Activated naive CD4-positive, alpha-beta T cell treated with anti-CD3 and anti-CD28 coated beads, Interleukin-2, amount 50 U/mL, for 72 hours (primary cell): ENCODE results near the gene TEAD2. TPM values are rescaled to one million over a fixed set of nuclear protein-coding genes. Genes with fewer than 3 reads are reported as not detected.
A peak's percentile ranks its signal among the peaks of the same experiment; 100 is the strongest.
"Not testable (repeated sequence)": the region's sequence is repeated elsewhere in the genome, so short reads cannot be mapped to it uniquely, and the experiment has no call there.

ENCODE experiments used
- ATAC-seq, 2 donors: fragments of 150-1000 bp; cut with Tn5 transposase; 2 replicates each; pipeline ENCODE4 v1.10.0; 2021; ENCODE audit warnings: mild to moderate bottlenecking in 2 of 2, moderate library complexity in 2 of 2
- DNase-seq, 2 donors: peaks; one replicate each; pipeline ENCODE4 v3.0.0; 2021 to 2022; ENCODE audit warnings: low spot score in 2 of 2
- H3K27ac Mint-ChIP-seq, 2 donors: one replicate each; pipeline ENCODE4 v1.8.0; 2022; ENCODE audit warnings: mild to moderate bottlenecking in 2 of 2, mixed read lengths in 2 of 2
- H3K36me3 Mint-ChIP-seq, 2 donors: one replicate each; pipeline ENCODE4 v1.8.0; 2022; ENCODE audit warnings: mixed read lengths in 2 of 2
- H3K9me3 Mint-ChIP-seq, 2 donors: one replicate each; pipeline ENCODE4 v1.8.0; 2022; ENCODE audit warnings: mixed read lengths in 2 of 2
- total RNA-seq, 2 donors: library from RNA; stranded (reverse); gene quantifications; one replicate each; pipeline ENCODE4 v1.2.3, GENCODE V29; 2022

The TEAD2 gene
- total RNA-seq, 2 donors from 2014 or later = 0.32 TPM; not detected in 1

DNA sequence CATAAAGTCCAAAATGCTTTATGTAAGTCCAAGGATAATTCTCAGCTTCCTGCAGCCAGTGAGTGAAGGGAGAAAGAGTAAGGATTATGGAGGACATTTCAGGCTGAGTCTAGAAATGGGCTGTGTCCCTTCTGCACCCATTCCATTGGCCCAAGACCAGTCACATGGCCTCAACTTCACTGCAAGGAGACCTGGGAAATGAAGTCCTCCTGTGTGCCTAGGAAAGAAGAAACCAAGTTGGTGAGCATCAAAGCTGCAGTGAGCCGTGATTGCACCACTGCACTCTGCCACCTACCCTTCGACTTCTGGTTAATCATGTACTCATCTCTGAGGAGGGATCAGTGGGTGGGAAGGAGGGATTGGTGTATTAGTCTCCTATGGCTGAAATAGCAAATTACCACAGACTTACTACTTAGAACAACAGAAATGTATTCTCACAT lies 30.6 kb downstream of the TEAD2 start:
- ATAC-seq (peak; percentile 73 to 81), DNase-seq (peak in 1 of 2 donors; percentile 47)
- H3K36me3 Mint-ChIP-seq = peaks cover 13 to 22% of the 10 kb centered on the region in 2 donors
- peak overlapping the region in 1 of 2 donors; percentile 99 for H3K27ac Mint-ChIP-seq
- H3K9me3 Mint-ChIP-seq = peaks cover 0 to 3% of the 10 kb centered on the region in 2 donors

DNA sequence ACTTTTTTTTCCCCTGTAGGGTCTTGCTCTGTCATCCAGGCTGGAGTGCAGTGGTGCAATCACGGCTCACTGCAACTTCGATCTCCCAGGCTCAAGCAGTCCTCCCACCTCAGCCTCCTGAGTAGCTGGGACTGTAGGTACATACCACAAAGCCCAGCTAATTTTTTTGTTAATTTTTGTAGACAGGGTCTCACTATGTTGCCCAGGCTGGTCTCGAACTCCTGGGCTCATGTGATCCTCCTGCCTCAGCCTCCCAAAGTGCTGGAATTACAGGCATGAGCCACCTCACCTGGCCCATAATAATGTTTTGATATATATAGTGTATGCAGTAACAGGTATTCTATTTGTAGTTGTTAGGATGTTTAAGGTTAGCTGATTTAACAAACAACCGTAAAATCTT lies 31.0 kb downstream of the TEAD2 start:
- not testable (repeated sequence) for H3K9me3 Mint-ChIP-seq, DNase-seq, ATAC-seq
- H3K27ac Mint-ChIP-seq = peak overlapping the region in 1 of 2 donors; percentile 99
- peaks cover 13 to 17% of the 10 kb centered on the region in 2 donors for H3K36me3 Mint-ChIP-seq

DNA sequence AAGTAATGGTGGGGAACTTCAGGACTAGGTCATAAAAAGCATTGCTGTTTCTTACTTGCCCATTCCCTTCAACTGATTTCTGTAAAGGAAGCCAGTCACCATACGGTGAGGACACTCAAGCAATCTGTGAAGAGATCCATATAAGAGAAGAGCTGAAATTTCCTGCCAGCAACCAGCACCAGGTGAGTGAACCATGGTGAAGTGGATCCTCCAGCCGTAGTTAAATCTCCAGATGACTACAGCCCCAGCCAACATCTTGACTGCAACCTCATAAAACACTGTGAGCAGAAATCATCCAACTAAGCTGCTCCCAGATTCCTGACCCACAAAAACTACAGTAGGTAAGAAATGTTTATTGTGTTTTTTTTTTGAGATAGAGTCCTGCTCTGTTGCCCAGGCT lies 33.5 kb downstream of the TEAD2 start:
- DNase-seq (no peak), ATAC-seq (no peak)
- peaks cover 0 to 3% of the 10 kb centered on the region in 2 donors for H3K9me3 Mint-ChIP-seq
- H3K27ac Mint-ChIP-seq = peak overlapping the region in 1 of 2 donors; percentile 79
- peaks cover 5 to 10% of the 10 kb centered on the region in 2 donors for H3K36me3 Mint-ChIP-seq

DNA sequence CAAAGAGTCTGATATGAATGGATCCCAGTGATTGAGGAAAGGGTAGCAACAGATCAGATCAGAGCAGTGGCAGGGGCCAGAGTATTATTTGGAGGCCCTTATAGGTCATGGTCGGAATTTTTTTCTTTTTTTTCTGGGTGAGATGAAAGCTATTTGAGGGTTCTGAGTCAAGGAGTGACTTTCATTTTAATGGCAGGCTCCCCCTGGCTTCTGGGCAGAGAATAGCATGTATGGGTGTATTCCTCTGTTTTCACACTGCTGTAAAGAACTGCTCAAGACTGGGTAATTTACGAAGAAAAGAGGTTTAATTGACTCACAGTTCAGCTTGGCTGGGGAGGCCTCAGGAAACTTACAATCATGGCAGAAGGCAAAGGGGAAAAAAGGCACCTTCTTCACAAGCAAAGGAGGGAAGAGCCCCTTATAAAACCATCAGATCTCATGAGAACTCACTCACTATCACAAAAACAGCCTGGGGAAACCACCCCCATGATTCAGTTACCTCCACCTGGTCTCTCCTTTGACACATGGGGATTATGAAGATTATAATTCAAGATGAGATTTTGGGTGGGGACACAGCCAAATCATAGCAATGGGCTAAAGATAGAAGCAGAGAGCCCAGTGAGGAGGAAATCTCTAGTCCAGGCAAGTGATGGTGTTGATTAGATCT lies 34.2 kb downstream of the TEAD2 start:
- ATAC-seq (peak; percentile 36 to 58), DNase-seq (peak in 1 of 2 donors; percentile 53)
- peak overlapping the region in 1 of 2 donors; percentile 79 for H3K27ac Mint-ChIP-seq
- peaks cover 0 to 3% of the 10 kb centered on the region in 2 donors for H3K9me3 Mint-ChIP-seq
- peaks cover 5 to 10% of the 10 kb centered on the region in 2 donors for H3K36me3 Mint-ChIP-seq

DNA sequence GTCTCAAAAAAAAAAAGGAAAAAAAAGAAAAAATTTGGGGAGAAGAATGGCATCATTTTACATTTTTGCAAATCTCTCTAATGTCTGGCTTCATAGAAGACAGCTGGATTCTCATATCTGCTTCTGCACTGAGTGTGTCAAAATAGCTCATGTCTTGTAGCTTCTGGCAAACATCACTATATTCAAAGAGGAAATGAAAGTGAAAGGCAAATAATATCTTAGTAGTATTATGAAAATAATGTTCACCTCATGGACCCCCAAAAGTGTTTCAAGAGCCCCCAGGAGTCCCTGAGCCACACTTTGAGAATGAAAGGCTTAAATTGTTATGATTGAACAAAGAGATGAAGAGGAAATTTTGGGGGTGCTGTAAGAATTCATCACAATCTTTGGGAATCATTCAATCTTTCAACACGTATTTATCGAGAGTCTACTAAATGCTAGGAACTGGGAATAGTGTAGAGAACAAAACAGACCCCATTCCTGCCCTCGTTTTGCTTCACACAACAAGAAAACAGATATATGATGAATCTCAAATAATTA lies 36.0 kb downstream of the TEAD2 start:
- no peak overlapping the region for H3K27ac Mint-ChIP-seq
- ATAC-seq (no peak), DNase-seq (no peak)
- peaks cover 0 to 3% of the 10 kb centered on the region in 2 donors for H3K9me3 Mint-ChIP-seq
- H3K36me3 Mint-ChIP-seq = peaks cover 5 to 10% of the 10 kb centered on the region in 2 donors

DNA sequence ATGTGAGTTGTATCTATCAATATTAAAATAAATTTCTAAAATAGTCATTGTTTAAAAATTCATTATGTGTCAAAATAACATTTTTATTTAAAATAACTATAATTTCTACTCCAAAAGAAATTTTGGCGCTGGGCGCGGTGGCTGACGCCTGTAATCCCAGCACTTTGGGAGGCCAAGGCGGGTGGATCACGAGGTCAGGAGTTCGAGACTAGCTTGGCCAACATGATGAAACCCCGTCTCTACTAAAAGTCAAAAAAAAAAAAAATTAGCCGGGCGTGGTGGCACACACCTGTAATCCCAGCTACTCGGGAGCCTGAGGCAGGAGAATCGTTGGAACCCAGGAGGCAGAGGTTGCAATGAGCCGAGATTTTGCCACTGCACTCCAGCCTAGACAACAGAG lies 36.5 kb downstream of the TEAD2 start:
- not testable (repeated sequence) for ATAC-seq, H3K27ac Mint-ChIP-seq

DNA sequence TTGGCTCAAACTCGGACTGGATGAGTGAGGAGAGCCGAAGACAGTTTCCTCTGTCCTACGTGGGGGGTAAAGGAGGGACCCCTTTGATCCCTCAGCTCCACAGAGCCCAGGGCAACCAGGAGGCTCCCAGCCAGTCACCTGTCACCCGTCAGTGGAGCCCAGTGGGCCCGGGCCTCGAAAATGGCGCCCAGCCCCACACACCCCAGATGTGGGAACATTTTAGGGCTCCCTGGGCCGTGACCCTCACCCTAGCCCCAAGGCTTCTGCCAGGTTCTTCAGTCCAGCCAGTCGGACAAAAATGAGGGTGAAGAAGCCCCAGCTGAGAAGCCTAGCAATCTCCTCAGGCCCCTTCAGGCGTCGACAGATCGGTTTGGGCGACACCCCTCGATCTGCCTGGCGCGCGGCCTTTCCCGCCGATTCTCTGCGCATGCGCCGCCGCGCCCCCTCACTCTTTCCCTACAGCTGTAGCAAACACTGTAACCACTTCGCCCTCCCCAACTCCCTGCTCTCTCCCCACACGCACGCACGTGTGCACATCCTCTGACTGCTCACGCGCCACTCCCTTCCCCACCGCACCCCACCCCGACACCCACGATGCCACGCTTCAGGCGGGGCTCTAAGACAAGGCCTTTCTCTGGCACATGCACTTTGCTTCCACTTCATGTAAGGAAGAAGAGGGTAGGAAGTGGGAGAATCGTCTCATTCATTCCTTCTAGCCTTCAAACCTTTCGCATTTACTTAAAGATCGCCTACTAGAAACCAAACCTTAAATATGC lies 37.2 kb downstream of the TEAD2 start, which contains the start of gene SLC6A16:
SLC6A16 (minus strand) TSS at position 391 of the 776 bp plus-strand sequence. CDS start 13,844 bp downstream, outside the sequence.
- ATAC-seq (no peak), DNase-seq (no peak)
- Mint-ChIP-seq H3K9me3 (no peaks in the 10 kb centered on the region), H3K27ac (peak within 1 kb of the TSS; percentile 10 to 71), H3K36me3 (peaks cover under 1 to 4% of the 10 kb centered on the region in 2 donors)

More for the DNA sequence above, 36.5 kb downstream of the TEAD2 start:
- H3K9me3 Mint-ChIP-seq, DNase-seq, H3K36me3 Mint-ChIP-seq: not testable (repeated sequence)

DNA sequence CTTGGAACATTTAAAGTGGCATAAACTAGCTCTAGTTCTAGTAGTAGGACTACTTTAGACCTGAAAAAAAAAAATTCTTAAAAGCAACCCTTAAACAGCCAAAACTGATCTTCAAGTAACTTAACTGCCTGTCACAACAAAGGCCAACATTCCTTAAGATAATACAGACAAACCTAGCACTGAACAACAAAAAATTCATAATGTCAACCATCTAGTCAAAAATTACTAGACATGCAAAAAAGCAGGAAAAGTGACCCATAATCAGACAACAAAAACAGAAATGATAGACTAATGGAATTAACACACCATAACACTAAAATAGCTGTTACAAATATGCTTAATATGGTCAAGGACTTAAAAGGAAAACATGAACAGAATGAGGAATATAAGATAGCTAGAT lies 43.9 kb downstream of the TEAD2 start:
- DNase-seq = no peak
- H3K9me3 Mint-ChIP-seq = peaks cover 4% of the 10 kb centered on the region in 2 donors
- peaks cover 8 to 20% of the 10 kb centered on the region in 2 donors for H3K36me3 Mint-ChIP-seq
- no peak for ATAC-seq
- H3K27ac Mint-ChIP-seq = no peak overlapping the region

DNA sequence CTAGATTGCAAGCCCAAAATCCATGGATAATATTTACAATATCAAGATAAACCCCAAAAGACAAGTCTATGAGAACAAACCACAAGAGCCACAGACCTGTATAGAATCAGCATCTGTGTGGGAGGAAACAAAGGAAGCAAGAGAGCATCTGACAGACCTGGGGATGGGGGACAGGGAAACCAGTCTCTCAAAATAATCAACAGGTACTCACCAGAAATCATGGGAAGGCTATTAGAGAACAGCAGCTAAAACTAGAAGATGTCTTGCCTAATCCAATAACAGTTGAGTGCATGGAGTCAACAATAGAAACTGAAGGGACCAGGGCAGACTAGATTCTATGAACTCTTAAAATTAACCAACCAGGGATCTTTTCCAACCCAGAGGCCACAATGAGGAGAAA lies 45.9 kb downstream of the TEAD2 start:
- Mint-ChIP-seq H3K36me3 (peaks cover 8 to 20% of the 10 kb centered on the region in 2 donors), H3K9me3 (peaks cover 4% of the 10 kb centered on the region in 2 donors), H3K27ac (no peak overlapping the region)
- ATAC-seq = no peak
- no peak for DNase-seq

DNA sequence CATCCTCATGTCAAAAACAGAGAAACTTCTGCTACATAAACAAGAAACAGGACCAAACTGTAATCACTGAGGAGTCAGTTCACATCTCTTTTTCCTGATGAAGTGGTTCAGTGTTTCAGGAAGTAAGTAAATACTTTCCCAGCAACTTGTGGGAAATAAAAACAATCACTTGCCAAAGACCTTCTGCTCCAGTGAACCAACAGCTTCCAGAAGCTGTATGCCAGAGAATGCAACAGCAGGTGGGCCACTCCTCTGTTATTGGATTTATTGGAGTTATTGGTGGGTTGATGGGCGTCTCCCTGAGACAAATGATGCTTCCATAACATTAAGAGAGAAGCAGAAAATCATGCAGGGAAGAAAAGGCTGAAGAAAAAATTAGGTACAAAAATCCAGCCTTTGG lies 47.1 kb downstream of the TEAD2 start:
- Mint-ChIP-seq H3K27ac (no peak overlapping the region), H3K9me3 (peaks cover 4% of the 10 kb centered on the region in 2 donors), H3K36me3 (peaks cover 13 to 20% of the 10 kb centered on the region in 2 donors)
- ATAC-seq = no peak
- DNase-seq = no peak

DNA sequence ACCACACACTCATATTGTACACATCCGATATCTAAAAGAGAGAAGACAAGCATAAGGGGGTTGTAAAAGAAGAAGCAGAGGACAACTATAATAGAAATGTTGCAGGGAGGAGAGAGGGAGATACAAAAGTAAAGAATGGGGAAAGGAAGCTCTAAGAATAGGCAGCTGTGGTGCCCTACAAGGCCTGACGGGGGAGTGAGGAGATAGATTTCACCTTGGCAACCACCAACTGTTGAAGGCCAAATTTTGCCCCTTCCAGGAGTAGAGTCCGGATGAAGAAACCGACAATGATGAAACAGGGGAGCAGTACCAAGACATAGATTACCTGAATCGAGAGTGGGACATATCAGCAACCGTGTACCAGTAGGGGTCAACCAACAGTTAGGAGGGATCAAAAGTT lies 53.1 kb downstream of the TEAD2 start:
- Mint-ChIP-seq H3K36me3 (peaks cover 0 to 5% of the 10 kb centered on the region in 2 donors), H3K9me3 (no peaks in the 10 kb centered on the region), H3K27ac (no peak overlapping the region)
- no peak for DNase-seq
- no peak for ATAC-seq

DNA sequence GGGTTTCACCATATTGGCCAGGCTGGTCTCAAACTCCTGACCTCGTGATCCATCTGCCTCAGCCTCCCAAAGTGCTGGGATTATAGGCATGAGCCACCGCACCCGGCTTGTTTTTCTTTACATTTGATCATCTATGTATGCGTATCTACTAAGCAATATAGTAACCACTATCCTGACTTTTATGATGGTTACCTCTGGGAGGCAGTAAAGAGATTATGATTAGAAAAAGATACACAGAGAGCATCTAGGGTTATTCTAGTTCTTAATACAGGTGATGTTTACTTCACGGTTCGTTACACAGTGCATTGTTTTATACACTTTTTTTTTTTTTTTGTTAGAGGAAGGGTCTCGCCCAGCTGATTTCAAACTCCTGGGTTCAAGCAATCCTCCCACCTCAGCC lies 55.5 kb downstream of the TEAD2 start:
- not testable (repeated sequence) for H3K27ac Mint-ChIP-seq, H3K9me3 Mint-ChIP-seq, DNase-seq, ATAC-seq
- H3K36me3 Mint-ChIP-seq = peaks cover 0 to 12% of the 10 kb centered on the region in 2 donors

DNA sequence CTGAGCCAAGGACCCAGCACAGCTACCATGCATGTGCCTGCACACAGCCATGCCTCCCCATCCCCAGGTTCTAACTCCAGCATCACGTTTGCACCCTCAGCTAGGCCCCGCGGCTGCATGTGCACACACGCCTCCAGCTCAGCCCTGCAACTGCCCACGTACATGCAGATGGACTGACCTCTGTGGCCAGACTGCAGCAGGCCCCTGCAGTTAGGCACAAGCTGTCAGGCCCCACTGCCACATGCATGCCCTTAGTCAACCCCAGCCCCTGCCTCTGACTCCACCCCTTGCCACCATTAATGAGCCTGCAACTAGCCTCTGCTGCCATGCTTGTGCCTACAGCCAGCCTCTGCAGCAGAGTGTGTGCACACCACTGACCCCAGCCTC lies 60.4 kb downstream of the TEAD2 start:
- H3K27ac Mint-ChIP-seq = no peak overlapping the region
- DNase-seq = no peak
- H3K9me3 Mint-ChIP-seq = no peaks in the 10 kb centered on the region
- ATAC-seq = peak in 1 of 2 donors; percentile 34
- peaks cover 0 to 7% of the 10 kb centered on the region in 2 donors for H3K36me3 Mint-ChIP-seq

DNA sequence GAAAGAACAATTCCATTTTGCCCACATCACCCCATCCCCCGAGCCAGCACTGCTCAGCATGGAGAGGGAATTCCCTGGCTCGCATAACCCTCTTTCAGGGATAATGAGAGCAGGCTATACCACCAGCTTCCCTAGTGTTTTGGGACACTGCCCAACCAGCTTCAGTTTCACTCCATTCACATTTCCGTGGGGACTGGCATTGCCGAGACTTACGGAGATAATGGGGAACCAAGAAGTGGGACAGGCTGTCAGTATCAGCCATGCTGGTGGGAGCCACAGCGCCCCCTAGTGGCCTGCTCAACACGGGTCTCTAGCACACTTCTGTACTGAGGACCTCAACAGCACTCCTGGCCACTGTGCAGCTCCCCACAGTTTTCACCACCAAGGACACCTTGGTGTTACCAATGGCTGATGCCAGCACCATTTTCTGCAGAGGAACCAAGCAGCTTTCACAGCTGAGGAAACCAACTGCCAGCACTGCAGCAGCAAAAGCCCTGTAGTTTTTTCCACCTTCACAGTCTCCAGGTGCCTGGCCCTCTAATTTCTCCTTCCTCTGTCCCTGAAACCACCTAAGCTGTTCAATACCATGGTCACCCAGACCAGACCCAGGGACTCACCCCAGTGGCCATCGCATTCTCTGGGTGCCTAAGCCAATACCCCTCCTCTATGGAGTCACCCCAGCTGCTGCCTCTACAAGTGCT lies 60.9 kb downstream of the TEAD2 start:
- DNase-seq (peak; percentile 71 to 87), ATAC-seq (peak; percentile 98 to 100)
- Mint-ChIP-seq H3K27ac (peak overlapping the region in 1 of 2 donors; percentile 24), H3K36me3 (peaks cover 0 to 7% of the 10 kb centered on the region in 2 donors), H3K9me3 (no peaks in the 10 kb centered on the region)

DNA sequence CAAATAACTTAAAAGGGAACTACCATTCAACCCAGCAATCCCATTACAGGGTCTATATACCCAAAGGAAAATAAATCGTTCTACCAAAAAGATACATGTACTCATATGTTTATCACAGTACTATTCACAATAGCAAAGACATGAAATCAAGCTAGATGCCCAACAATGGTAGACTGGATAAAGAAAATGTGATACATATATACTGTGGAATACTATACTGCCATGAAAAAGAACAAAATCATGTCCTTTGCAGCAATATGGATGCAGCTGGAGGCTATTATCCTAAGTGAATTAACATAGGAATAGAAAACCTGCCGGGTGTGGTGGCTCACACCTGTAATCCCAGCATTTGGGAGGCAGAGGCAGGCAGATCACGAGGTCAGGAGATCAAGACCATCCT lies 63.6 kb downstream of the TEAD2 start:
- H3K36me3 Mint-ChIP-seq = not testable (repeated sequence)

DNA sequence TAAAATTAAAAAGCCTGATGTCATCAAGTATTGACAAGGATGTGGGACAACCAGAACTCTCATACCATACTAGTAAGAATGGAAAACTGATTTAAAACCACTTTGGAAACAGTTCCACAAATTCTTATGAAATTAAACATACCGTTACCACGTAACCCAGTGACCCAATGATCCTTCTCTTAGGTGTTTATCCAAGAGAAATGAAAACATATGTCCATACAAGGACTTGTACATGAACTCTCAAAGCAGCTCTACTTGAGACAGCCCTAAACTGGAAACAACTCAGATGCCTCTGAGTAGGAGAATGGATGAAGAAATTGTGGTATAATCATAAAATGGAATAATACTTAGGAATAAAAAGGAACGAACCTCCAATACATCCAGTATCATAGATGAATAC lies 64.8 kb downstream of the TEAD2 start:
- Mint-ChIP-seq H3K36me3 (peaks cover 0 to 2% of the 10 kb centered on the region in 2 donors), H3K9me3 (no peaks in the 10 kb centered on the region), H3K27ac (no peak overlapping the region)
- no peak for ATAC-seq
- DNase-seq = no peak

More for the DNA sequence above, 63.6 kb downstream of the TEAD2 start:
- not testable (repeated sequence) for H3K27ac Mint-ChIP-seq, H3K9me3 Mint-ChIP-seq, ATAC-seq, DNase-seq
